ENCODE results near the gene C10orf88.
"Not testable (repeated sequence)": the region's sequence is repeated elsewhere in the genome, so short reads cannot be mapped to it uniquely, and the experiment has no call there.

Gene C10orf88

DNA sequence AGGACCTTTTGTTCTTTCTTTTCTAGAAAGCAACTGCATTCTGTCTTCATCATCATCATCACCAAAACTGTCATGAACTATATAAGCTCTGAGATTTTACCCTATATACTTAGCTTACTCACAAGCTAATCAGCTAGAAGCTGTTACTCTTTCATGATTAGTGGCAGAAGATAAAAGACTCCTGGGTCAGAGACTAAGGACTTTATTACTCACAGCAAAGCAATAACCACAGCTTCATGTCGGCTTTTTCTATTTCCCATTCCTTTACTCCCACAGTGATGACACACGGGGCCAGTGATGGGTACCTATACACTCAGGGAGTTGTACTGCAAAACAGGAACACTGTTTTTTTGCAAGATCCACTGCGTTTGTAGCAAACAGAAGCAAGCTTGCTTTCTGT is 8.4 kb upstream of the C10orf88 start:
- no peak for DNase-seq (ENCODE audit: low read depth in 2 of 2)

DNA sequence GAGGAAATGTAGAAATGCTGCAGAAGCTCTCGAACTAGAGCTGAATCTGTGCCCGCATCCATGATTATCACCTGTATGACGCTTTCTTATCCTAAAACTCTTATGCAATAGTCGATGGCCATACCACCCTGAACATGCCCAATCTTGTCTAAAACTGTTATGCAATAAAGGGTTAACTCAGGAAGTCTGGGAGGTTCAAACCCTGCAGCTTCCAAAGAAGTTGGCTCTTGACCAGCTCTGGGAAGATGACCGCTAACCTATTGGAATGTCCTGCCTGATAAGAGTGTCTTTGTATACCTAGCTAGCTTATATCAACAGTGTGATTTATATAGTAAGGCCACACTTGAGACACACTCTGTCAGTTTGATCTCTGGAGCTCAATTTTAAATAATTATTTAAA is 3.4 kb upstream of the C10orf88 start:
- DNase-seq (ENCODE audit: low read depth in 2 of 2): no peak

GRCh38 chr10:122955892-122956291 is 1.9 kb upstream of the C10orf88 start:
- no peak for DNase-seq (ENCODE audit: low read depth in 2 of 2)

DNA sequence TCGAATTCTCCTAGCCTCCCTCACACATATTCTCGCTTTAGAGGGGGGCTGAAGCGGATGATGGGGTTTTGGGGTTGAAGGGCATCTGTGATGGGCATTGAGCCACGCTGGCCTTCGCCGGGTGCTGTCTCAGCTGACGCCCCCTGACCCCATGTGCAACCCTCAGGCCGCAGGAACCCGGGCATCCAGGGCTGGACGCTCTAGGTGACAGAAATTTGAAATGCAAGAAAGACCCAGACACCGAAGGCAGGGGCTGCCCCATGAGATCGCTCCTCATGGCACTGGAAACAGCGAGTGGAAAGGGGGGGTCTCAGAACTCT is 664 bp upstream of the C10orf88 start:
- DNase-seq (ENCODE audit: low read depth in 2 of 2): no peak

DNA sequence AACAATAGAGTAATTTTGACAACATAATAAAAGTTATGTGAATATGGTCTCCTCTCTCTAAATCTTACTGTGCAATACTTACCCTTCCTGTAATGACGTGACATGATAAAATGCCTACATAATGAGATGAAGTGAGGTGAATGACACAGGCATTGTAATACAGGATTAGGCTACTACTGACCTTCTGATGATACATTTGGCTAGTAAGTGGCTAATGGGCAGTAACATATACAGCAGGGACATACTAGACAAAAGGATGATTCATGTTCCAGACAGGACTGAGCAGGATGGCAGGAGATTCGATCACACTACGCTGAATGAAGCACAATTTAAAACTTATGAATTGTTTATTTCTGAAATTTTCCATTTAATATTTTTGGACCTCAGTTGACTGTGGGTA is 4.7 kb downstream of the C10orf88 start:
- no peak for DNase-seq (ENCODE audit: low read depth in 2 of 2)

- no peak for DNase-seq (ENCODE audit: low read depth in 2 of 2)
Observed at GRCh38 chr10:122939856-122940543, 14.0 kb downstream of the C10orf88 start.

DNA sequence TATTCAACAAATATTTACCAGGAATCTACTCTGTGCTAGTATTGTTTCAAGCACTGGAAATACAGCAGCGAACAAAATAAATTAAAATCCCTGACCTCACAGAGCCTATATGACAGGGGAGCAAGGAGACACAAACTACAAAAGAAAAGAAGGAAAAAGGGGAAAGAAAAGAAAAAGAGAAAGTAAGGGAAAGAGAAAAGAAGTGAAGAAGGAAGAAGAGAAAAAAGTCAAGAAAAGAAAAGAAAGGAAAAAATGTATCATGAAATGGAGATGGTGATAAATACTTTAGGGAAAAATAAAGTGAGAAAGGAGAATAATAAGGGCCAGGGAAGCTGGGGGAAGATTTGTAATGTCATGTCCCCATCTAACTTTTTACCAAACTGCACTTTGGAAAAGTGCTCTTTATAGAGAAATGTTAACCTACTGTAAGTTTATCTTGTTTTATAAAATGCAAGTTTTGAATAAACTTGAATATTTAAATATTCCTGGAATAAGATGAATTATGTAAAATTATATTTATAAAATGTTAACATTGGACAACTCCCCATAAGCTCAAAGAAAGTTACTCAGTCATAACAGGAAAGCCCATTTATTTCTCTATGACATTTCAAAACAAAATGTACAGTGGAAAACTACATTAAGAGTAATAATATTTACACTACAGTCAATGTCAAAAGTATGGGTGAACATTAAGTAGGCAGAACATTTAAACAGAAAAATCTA is 14.7 kb downstream of the C10orf88 start:
- no peak for DNase-seq (ENCODE audit: low read depth in 2 of 2)

- DNase-seq (ENCODE audit: low read depth in 2 of 2): no peak
Observed at GRCh38 chr10:122931088-122931906, 22.7 kb downstream of the C10orf88 start.

GRCh38 chr10:122930140-122930539 is 23.9 kb downstream of the C10orf88 start:
- DNase-seq (ENCODE audit: low read depth in 2 of 2): no peak

GRCh38 chr10:122915700-122916099 is 38.3 kb downstream of the C10orf88 start:
- no peak for DNase-seq (ENCODE audit: low read depth in 2 of 2)

DNA sequence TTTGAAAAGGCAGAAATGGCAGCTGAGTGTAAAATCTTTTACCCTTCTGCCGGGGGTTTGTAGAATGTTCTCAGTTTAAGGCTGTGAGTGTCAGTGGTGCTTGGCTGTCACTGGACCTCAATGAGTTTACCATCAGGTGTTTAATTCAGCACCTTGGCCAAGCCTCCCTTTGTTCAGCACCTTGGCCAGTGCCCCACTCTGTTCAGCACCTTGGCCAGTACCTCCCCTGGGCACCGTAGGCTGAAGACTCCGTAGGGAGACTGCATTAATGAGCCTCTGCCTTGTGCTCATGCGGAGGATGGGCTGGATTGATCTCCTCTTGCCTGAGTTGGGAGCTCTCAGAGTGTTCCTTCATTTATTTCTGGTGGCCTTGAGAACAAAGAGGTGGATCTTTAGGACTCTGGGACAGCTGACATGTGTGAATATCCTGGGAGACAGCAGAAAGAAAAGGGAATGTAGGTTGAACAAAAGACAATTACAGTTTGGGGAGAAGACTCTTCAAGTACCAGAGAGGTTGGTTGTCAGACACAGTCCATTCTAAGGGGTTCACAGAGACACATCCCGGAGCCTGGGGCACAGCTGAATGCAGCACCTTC is 42.0 kb downstream of the C10orf88 start:
- peak; percentile 25 to 32 for DNase-seq (ENCODE audit: low read depth in 2 of 2)

DNA sequence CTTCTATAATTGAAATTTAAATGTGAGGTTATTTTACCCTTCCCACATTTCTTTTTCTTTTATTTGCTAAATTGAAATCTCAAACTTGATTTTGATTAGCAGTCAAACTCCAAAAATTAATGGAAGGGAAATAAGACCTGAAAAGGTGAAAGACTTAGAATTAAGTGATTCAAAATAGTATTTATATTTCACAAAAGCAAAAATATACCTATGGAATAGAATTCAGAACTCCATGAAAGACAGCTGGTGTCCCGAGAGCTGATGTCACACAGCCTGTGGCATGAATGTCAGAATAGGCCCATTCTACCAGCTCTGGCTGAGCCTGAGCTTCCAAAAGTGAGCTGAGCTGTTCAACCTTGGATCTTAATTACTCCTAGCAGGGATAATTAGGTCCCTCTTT is 43.7 kb downstream of the C10orf88 start, which contains the start of gene FAM24A:
Gene FAM24A (plus strand): TSS at position 301 of the 400 bp plus-strand sequence. CDS start 1,025 bp downstream, outside the sequence.
- no peak for DNase-seq (ENCODE audit: low read depth in 2 of 2)

DNA sequence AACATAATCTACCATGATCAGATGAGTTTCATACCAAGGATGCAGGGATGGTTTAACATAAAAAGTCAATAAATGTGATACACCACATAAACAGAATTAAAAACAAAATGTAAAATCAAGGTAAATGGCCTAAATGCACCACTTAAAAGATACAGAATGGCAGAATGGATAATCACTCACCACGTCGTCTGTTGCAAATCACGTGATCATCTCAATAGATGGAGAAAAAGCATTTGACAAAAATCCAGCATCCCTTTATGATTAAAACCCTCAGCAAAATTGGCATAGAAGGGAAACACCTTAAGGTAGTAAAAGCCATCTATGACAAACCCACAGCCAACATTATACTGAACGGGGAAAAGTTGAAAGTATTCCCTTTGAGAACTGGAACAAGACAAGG is 50.2 kb downstream of the C10orf88 start:
- not testable (repeated sequence) for DNase-seq (ENCODE audit: low read depth in 2 of 2)

DNA sequence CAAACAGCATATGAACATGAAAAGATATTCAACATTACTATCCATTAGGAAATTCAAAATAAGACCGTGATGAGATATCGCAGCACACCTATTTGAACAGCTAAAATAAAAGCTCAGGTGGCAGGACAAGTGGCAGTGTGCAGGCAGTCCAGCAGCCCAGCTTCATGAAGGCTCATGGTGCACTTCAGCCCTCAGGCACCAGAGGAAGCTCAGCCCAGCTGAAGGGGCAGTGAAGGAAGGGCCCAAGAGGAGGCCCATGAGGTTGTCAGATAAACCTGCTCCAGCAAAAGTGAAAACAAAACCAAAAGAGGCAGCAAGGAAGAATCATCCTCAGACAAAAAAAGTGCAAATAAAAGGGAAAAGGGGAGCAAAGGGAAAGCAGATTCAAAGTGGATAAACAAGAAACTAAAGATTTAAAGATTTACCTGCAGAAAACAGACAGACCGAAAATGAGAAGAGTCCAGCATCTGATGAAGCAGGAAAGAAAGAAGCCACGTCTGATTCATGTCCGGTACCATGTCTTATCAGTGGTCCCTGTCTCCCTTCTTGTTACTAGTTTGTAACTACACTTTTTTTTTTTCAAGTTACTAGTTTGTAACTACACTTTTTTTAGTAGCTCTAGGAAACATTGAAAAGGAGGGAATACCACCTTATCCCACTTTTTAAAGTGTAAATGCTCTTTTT is 59.6 kb downstream of the C10orf88 start:
- no peak for DNase-seq (ENCODE audit: low read depth in 2 of 2)

GRCh38 chr10:122884166-122884565 is 69.9 kb downstream of the C10orf88 start:
- no peak for DNase-seq (ENCODE audit: low read depth in 2 of 2)

- DNase-seq (ENCODE audit: low read depth in 2 of 2): no peak
Observed at GRCh38 chr10:122882766-122883165, 71.3 kb downstream of the C10orf88 start.

All from stimulated activated CD8-positive, alpha-beta memory T cell treated with anti-CD3 and anti-CD28 coated beads, Interleukin-2, amount 100 ng/mL, for 48 hours (primary cell).